ENCODE results near the gene SUFU.

- no peak for TF ChIP-seq POLR2A (IDR thresholded peaks at IDR 0.05)
- no peak for TF ChIP-seq POLR2AphosphoS5 (IDR thresholded peaks at IDR 0.05)
- no peak for TF ChIP-seq CTCF (IDR thresholded peaks at IDR 0.05)
Observed at GRCh38 chr10:102537948-102538347, 34.2 kb downstream of the SUFU start.

All from sigmoid colon (tissue), 4 donors.